ENCODE data around the gene FMOD.

FMOD gene

GRCh38 chr1:203361945-203362719 is 11.2 kb upstream of the FMOD start:
- TF ChIP-seq FOXP2 (optimal IDR thresholded peaks at IDR 0.05; ENCODE audit: borderline replicate concordance, extremely low read depth, extremely low read length, insufficient read depth) (no peak), REST (IDR thresholded peaks at IDR 0.05; ENCODE audit: insufficient read depth in 1 of 2, low read depth in 2 of 2, low read length in 2 of 2) (no peak), POLR2AphosphoS5 (IDR thresholded peaks at IDR 0.05; ENCODE audit: low read depth, low read length) (no peak), TAF1 (IDR thresholded peaks at IDR 0.05; ENCODE audit: borderline replicate concordance, insufficient read depth, low read length) (no peak), SIN3A (IDR thresholded peaks at IDR 0.05; ENCODE audit: borderline replicate concordance, insufficient read depth, low read length) (no peak)

GRCh38 chr1:203360547-203361185 is 9.7 kb upstream of the FMOD start:
- TF ChIP-seq SIN3A (IDR thresholded peaks at IDR 0.05; ENCODE audit: borderline replicate concordance, insufficient read depth, low read length) = no peak
- TF ChIP-seq FOXP2 (optimal IDR thresholded peaks at IDR 0.05; ENCODE audit: borderline replicate concordance, extremely low read depth, extremely low read length, insufficient read depth) = no peak
- no peak for TF ChIP-seq REST (IDR thresholded peaks at IDR 0.05; ENCODE audit: insufficient read depth in 1 of 2, low read depth in 2 of 2, low read length in 2 of 2)
- TF ChIP-seq POLR2AphosphoS5 (IDR thresholded peaks at IDR 0.05; ENCODE audit: low read depth, low read length) = no peak
- no peak for TF ChIP-seq TAF1 (IDR thresholded peaks at IDR 0.05; ENCODE audit: borderline replicate concordance, insufficient read depth, low read length)

GRCh38 chr1:203359010-203359571 is 8.2 kb upstream of the FMOD start:
- TF ChIP-seq FOXP2 (optimal IDR thresholded peaks at IDR 0.05; ENCODE audit: borderline replicate concordance, extremely low read depth, extremely low read length, insufficient read depth) (no peak), POLR2AphosphoS5 (IDR thresholded peaks at IDR 0.05; ENCODE audit: low read depth, low read length) (no peak), REST (IDR thresholded peaks at IDR 0.05; ENCODE audit: insufficient read depth in 1 of 2, low read depth in 2 of 2, low read length in 2 of 2) (no peak), TAF1 (IDR thresholded peaks at IDR 0.05; ENCODE audit: borderline replicate concordance, insufficient read depth, low read length) (no peak), SIN3A (IDR thresholded peaks at IDR 0.05; ENCODE audit: borderline replicate concordance, insufficient read depth, low read length) (no peak)

GRCh38 chr1:203354246-203354645 is 3.3 kb upstream of the FMOD start:
- TF ChIP-seq REST (IDR thresholded peaks at IDR 0.05; ENCODE audit: insufficient read depth in 1 of 2, low read depth in 2 of 2, low read length in 2 of 2) = no peak
- no peak for TF ChIP-seq TAF1 (IDR thresholded peaks at IDR 0.05; ENCODE audit: borderline replicate concordance, insufficient read depth, low read length)
- TF ChIP-seq POLR2AphosphoS5 (IDR thresholded peaks at IDR 0.05; ENCODE audit: low read depth, low read length) = no peak
- no peak for TF ChIP-seq FOXP2 (optimal IDR thresholded peaks at IDR 0.05; ENCODE audit: borderline replicate concordance, extremely low read depth, extremely low read length, insufficient read depth)
- no peak for TF ChIP-seq SIN3A (IDR thresholded peaks at IDR 0.05; ENCODE audit: borderline replicate concordance, insufficient read depth, low read length)
